Spinal cord (tissue), 10 donors: ENCODE data around the gene SEL1L2. TPM values are rescaled to one million over a fixed set of nuclear protein-coding genes. Genes with fewer than 3 reads are reported as not detected.

Source experiments
- DNase-seq, 6 donors: peaks; one replicate each; pipeline versions ENCODE4 v3.0.0 to v3.0.0-alpha.2; 2013 to 2015; ENCODE audit warnings: low spot score in 6 of 6, low read depth in 4 of 6
- H3K27ac ChIP-seq: one replicate; pipeline ENCODE4 v1.5.1; 2013; ENCODE audit warnings: low read depth, low read length, control low read depth
- H3K27me3 ChIP-seq: one replicate; pipeline ENCODE4 v1.6.1; 2013; ENCODE audit warnings: low read length; ENCODE audit not compliant: control insufficient read depth, insufficient read depth
- H3K36me3 ChIP-seq: one replicate; pipeline ENCODE4 v1.6.1; 2013; ENCODE audit warnings: low read length; ENCODE audit not compliant: control insufficient read depth, insufficient read depth
- H3K4me1 ChIP-seq: one replicate; pipeline ENCODE4 v1.6.1; 2013; ENCODE audit warnings: low read length; ENCODE audit not compliant: control insufficient read depth, insufficient read depth
- H3K4me3 ChIP-seq: one replicate; pipeline ENCODE4 v1.5.1; 2013; ENCODE audit warnings: low read depth, low read length, control low read depth
- H3K9me3 ChIP-seq: one replicate; pipeline ENCODE4 v1.6.1; 2013; ENCODE audit warnings: low read length; ENCODE audit not compliant: control insufficient read depth, insufficient read depth
- WGBS: methylation state at CpG from one replicate; pipeline ENCODE4 v1.1.5; 2013; ENCODE audit warnings: missing lambda C conversion rate; ENCODE audit not compliant: insufficient coverage; 5-methylcytosine and 5-hydroxymethylcytosine counted together
- polyA plus RNA-seq, 2 donors: library from polyadenylated mRNA; unstranded; fragments of 120-200 nt; gene quantifications; one replicate each; pipeline ENCODE4 v1.2.1, GENCODE V29; 2013; ENCODE audit not compliant: insufficient read length in 2 of 2
- total RNA-seq, 2 donors: library from RNA; depleted of rRNA in 1 of 2; stranded (reverse); fragments of 120-200 nt in 1 of 2; fragments of >200 nt in 1 of 2; gene quantifications; one replicate each; pipeline versions ENCODE4 v1.2.3 to v1.2.4, GENCODE V29; 2013 to 2014
- donor health status: healthy.

Gene SEL1L2
- total and polyA plus RNA-seq, 4 donors = 0.21 to 0.22 TPM; not detected in 2

GRCh38 chr20:13862245-13862644 lies 128.2 kb downstream of the SEL1L2 start:
- H3K27me3 ChIP-seq = no peaks in the 10 kb centered on the region
- no peak overlapping the region for H3K27ac ChIP-seq
- no peak overlapping the region for H3K4me3 ChIP-seq
- no peaks in the 10 kb centered on the region for H3K36me3 ChIP-seq
- H3K4me1 ChIP-seq = peaks cover 2% of the 10 kb centered on the region
- no peaks in the 10 kb centered on the region for H3K9me3 ChIP-seq
- DNase-seq = no peak
- no CpG with 5 or more reads among the region's 2 CpGs for WGBS

DNA sequence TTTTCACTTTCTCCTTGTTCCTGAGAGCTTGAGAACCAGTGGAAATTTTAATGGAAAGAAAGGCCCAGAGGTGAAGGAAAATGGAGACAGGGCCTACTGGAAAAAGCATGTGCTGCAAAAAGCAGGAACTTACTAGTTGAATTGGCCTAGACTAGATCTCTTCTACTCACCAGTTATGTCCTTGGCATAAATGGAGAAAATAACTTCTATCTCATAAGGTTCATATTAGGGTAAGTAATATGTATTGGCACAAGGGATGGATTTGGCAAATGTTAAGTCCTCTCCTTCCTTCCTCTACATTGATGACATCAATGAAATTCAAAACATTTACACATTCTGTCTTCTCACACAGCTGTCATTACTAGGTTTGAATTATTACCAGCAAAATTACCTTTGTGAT lies 131.5 kb downstream of the SEL1L2 start:
- H3K9me3 ChIP-seq = no peaks in the 10 kb centered on the region
- no peaks in the 10 kb centered on the region for H3K36me3 ChIP-seq
- H3K27me3 ChIP-seq = no peaks in the 10 kb centered on the region
- DNase-seq = no peak
- H3K4me1 ChIP-seq = peaks cover 3% of the 10 kb centered on the region
- H3K4me3 ChIP-seq = no peak overlapping the region
- H3K27ac ChIP-seq = no peak overlapping the region

GRCh38 chr20:13858439-13858838 lies 132.0 kb downstream of the SEL1L2 start:
- Histone ChIP-seq H3K36me3 (no peaks in the 10 kb centered on the region), H3K4me3 (no peak overlapping the region), H3K9me3 (no peaks in the 10 kb centered on the region), H3K27me3 (no peaks in the 10 kb centered on the region), H3K4me1 (peaks cover 3% of the 10 kb centered on the region), H3K27ac (no peak overlapping the region)
- DNase-seq = no peak
- no CpG with 5 or more reads among the region's 5 CpGs for WGBS

DNA sequence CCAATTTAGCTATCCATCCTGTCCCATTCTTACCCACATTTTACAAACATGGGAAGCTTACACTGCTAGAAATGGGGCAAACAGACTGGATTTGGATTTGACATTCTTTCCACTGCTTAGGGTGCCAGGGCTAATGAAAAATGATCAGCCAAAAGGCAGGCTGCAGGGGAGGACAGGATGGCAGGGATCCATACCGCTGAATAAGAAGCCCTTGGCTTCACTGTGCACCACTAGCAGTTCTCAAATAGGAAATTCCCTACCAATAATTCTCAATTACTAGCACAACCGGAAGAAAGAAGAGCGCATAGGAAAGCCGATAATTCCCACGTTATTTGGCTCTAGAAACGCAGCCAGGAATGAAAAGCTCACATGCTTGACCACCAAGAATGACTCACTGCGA lies 132.5 kb downstream of the SEL1L2 start:
- H3K36me3 ChIP-seq = no peaks in the 10 kb centered on the region
- no peak overlapping the region for H3K27ac ChIP-seq
- H3K4me1 ChIP-seq = peaks cover 3% of the 10 kb centered on the region
- H3K27me3 ChIP-seq = no peaks in the 10 kb centered on the region
- 56% methylated on average over 7 of the region's 7 CpGs for WGBS
- peak in 2 of 6 donors; percentile 27 to 54 for DNase-seq
- H3K4me3 ChIP-seq = no peak overlapping the region
- H3K9me3 ChIP-seq = no peaks in the 10 kb centered on the region

DNA sequence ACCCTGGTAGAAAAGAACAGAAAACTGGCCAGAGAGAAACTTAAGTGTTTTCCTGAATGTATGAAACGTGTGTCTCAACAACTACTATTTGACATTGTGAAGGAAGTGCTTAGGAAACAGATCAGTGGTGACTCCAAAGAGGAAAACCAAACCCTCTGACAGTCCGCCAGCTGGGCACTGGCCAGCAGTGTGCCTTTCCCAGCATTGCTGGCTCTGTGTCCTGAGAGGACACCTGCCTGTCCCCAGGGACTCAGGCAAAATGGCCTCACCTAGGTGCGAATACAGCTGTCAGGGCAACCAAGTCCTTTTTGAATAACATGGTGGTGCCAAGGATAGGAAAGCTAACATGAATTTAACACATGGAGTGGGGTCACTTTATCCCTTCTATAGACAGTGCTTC lies 133.1 kb downstream of the SEL1L2 start:
- H3K27ac ChIP-seq = no peak overlapping the region
- H3K4me3 ChIP-seq = no peak overlapping the region
- no peaks in the 10 kb centered on the region for H3K9me3 ChIP-seq
- H3K36me3 ChIP-seq = no peaks in the 10 kb centered on the region
- no peaks in the 10 kb centered on the region for H3K27me3 ChIP-seq
- WGBS = 44% methylated on average over 1 of the region's 3 CpGs
- H3K4me1 ChIP-seq = peaks cover 3% of the 10 kb centered on the region
- DNase-seq = peak in 2 of 6 donors; percentile 23 to 48

- Histone ChIP-seq H3K4me3 (no peak overlapping the region), H3K36me3 (no peaks in the 10 kb centered on the region), H3K9me3 (no peaks in the 10 kb centered on the region), H3K27me3 (no peaks in the 10 kb centered on the region), H3K4me1 (peaks cover 3% of the 10 kb centered on the region), H3K27ac (no peak overlapping the region)
- no peak for DNase-seq
- 100% methylated on average over 1 of the region's 4 CpGs for WGBS
Observed at GRCh38 chr20:13856354-13856753, 134.1 kb downstream of the SEL1L2 start.

DNA sequence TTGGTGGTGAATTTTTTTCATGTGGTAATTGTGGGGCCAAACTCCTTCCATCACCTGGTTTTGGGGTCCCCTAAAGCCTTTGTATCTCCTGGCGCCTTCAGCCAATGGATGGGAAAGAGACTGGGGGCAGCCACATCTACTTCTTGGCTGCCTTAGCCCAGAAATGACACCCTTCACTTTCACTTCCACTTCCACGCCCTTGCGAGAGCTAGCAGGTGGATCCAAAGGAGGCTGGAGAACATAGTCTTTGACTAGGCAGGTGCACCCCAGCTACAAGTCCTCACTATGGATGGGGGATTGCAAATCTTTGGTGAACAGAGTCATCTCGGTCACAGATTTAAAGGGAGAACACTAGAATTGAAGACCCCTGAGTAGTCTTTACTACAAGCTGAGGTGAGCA lies 134.8 kb downstream of the SEL1L2 start:
- Histone ChIP-seq H3K9me3 (no peaks in the 10 kb centered on the region), H3K4me1 (peaks cover 3% of the 10 kb centered on the region), H3K27me3 (no peaks in the 10 kb centered on the region), H3K36me3 (no peaks in the 10 kb centered on the region), H3K27ac (no peak overlapping the region), H3K4me3 (no peak overlapping the region)
- DNase-seq = no peak
- 100% methylated on average over 2 of the region's 4 CpGs for WGBS

GRCh38 chr20:13852306-13852705 lies 138.1 kb downstream of the SEL1L2 start:
- DNase-seq = no peak
- Histone ChIP-seq H3K27me3 (no peaks in the 10 kb centered on the region), H3K4me3 (no peak overlapping the region), H3K36me3 (no peaks in the 10 kb centered on the region), H3K4me1 (peaks cover 2% of the 10 kb centered on the region), H3K27ac (no peak overlapping the region), H3K9me3 (no peaks in the 10 kb centered on the region)
- no CpG with 5 or more reads among the region's 1 CpG for WGBS

DNA sequence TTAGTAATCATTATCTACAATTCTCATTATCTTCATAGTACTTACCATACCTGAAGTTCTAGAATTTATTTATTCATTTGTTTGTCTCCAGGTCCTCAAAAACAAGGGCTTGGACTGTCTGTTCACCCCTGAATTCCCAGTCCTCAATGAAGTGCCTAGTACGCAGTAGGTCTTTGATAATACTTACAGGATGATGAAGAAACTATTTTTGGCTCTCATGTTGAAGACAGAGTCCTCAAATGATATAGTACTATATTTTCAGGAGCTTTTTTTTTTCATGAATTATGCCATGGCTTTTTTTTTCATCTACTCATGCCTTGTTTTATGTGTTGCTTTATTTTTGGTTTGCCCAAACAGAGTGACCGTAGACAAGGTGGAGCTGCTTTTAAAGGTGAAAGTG lies 139.1 kb downstream of the SEL1L2 start:
- DNase-seq = no peak
- Histone ChIP-seq H3K36me3 (no peaks in the 10 kb centered on the region), H3K4me1 (no peaks in the 10 kb centered on the region), H3K4me3 (no peak overlapping the region), H3K27me3 (no peaks in the 10 kb centered on the region), H3K27ac (no peak overlapping the region), H3K9me3 (no peaks in the 10 kb centered on the region)
- 100% methylated on average over 1 of the region's 2 CpGs for WGBS

DNA sequence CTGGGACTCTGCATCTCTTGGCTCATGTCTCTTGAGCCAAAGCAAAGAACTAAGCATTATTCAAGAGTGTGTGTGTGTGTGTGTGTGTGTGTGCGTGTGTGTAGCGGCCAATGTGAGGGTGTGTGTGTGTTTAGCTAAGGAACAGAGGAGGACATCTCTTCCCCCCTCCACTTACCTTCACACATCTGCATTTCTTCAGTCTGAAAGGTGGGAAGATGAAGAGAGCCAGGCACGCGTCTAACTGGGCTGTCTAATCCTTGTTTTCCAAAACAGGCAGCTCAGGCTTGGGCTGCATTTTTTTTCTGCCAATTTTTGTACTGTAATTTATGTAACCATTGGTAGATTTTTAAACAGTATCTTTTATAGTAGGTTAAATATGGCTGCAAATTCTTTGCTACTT lies 146.1 kb downstream of the SEL1L2 start:
- WGBS = no CpG with 5 or more reads among the region's 4 CpGs
- H3K4me1 ChIP-seq = no peaks in the 10 kb centered on the region
- H3K27me3 ChIP-seq = no peaks in the 10 kb centered on the region
- H3K36me3 ChIP-seq = no peaks in the 10 kb centered on the region
- no peaks in the 10 kb centered on the region for H3K9me3 ChIP-seq
- no peak overlapping the region for H3K4me3 ChIP-seq
- no peak for DNase-seq
- H3K27ac ChIP-seq = no peak overlapping the region
